Measurements from ENCODE around the gene LRCOL1.

The LRCOL1 gene

DNA sequence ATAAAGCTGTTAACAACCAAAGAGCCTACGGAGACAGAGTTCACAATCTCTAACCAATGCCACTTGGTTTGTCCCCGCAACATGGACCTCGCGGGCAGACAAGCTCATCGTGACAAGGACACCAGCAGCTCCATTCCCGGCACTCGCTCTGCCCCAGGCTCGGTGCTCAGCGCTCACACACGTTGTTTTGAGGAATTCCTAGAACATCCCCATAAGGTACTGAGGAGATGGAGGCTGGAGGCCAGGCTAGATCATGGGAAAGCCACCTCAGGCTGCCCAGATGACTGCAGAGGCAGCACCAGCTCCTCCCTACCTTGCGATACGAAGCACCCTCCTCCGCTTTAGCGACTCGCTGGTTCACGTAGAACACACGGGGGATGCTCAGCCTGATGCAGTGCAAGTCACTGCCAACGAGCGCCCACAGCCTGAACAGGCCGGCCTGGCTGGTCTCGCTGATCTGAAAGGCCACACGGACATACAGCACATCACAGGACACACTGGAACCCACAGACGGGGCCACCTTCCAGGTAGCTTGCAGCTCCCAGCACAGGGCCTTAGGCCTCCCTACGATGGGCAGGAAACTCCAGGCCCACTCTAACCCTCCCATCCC is 38.3 kb upstream of the LRCOL1 start:
- Histone ChIP-seq H3K4me1 (ENCODE audit: control insufficient read depth, insufficient read depth, low read length) (no peaks in the 10 kb centered on the region), H3K36me3 (ENCODE audit: control insufficient read depth in 2 of 2, insufficient read depth in 1 of 2, low read length in 2 of 2) (peaks cover 53 to 91% of the 10 kb centered on the region in 2 experiments), H3K9me3 (ENCODE audit: control insufficient read depth, insufficient read depth, low read depth, low read length) (no peaks in the 10 kb centered on the region), H3K27ac (ENCODE audit: extremely low read depth, low read depth, low read length) (no peak overlapping the region), H3K4me3 (ENCODE audit: low read depth, low read length) (no peak overlapping the region)
- ChIA-PET POLR2A (no interaction called here), CTCF (interaction anchor here (0.8 to 2.0 kb wide), 2 partner anchors 10 to 12 kb away, joined by 8 to 9 read pairs; no protein-coding TSS in a partner anchor)
- TF ChIP-seq, protein P1, sequence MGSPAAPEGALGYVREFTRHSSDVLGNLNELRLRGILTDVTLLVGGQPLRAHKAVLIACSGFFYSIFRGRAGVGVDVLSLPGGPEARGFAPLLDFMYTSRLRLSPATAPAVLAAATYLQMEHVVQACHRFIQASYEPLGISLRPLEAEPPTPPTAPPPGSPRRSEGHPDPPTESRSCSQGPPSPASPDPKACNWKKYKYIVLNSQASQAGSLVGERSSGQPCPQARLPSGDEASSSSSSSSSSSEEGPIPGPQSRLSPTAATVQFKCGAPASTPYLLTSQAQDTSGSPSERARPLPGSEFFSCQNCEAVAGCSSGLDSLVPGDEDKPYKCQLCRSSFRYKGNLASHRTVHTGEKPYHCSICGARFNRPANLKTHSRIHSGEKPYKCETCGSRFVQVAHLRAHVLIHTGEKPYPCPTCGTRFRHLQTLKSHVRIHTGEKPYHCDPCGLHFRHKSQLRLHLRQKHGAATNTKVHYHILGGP (tag by site-specific recombination; IDR thresholded peaks at IDR 0.05): peak; percentile 83
- no peak for TF ChIP-seq KLF16 (tag by site-specific recombination; IDR thresholded peaks at IDR 0.05)
- TF ChIP-seq, protein P2, sequence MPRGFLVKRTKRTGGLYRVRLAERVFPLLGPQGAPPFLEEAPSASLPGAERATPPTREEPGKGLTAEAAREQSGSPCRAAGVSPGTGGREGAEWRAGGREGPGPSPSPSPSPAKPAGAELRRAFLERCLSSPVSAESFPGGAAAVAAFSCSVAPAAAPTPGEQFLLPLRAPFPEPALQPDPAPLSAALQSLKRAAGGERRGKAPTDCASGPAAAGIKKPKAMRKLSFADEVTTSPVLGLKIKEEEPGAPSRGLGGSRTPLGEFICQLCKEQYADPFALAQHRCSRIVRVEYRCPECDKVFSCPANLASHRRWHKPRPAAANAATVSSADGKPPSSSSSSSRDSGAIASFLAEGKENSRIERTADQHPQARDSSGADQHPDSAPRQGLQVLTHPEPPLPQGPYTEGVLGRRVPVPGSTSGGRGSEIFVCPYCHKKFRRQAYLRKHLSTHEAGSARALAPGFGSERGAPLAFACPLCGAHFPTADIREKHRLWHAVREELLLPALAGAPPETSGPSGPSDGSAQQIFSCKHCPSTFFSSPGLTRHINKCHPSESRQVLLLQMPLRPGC (tag by site-specific recombination; IDR thresholded peaks at IDR 0.05): no peak

DNA sequence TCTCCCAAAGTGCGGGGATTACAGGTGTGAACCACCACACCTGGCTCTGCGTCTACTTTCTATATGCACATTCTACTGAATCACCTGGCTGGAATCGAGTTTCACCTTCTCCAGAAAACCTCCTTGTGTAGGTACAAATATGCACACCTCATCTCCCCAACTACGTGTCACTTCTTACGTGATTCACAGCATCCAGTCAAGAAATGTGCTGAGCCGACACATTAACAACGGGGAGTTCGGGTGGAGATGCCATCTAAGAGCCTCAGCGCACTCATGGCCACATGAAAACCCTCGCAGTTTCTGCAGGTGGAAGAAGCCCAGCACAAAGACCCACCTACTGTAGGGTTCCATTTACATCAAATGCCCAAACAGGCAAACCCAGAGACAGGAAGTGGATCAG is 37.5 kb upstream of the LRCOL1 start:
- Histone ChIP-seq H3K36me3 (ENCODE audit: control insufficient read depth in 2 of 2, insufficient read depth in 1 of 2, low read length in 2 of 2) (peaks cover 44 to 91% of the 10 kb centered on the region in 2 experiments), H3K4me1 (ENCODE audit: control insufficient read depth, insufficient read depth, low read length) (no peaks in the 10 kb centered on the region), H3K9me3 (ENCODE audit: control insufficient read depth, insufficient read depth, low read depth, low read length) (no peaks in the 10 kb centered on the region), H3K4me3 (ENCODE audit: low read depth, low read length) (no peak overlapping the region), H3K27ac (ENCODE audit: extremely low read depth, low read depth, low read length) (no peak overlapping the region)
- CTCF ChIA-PET: interaction anchor here (2.0 kb wide), 1 partner anchor 9 kb away, joined by 8 read pairs; no protein-coding TSS in a partner anchor
- TF ChIP-seq, protein P3, sequence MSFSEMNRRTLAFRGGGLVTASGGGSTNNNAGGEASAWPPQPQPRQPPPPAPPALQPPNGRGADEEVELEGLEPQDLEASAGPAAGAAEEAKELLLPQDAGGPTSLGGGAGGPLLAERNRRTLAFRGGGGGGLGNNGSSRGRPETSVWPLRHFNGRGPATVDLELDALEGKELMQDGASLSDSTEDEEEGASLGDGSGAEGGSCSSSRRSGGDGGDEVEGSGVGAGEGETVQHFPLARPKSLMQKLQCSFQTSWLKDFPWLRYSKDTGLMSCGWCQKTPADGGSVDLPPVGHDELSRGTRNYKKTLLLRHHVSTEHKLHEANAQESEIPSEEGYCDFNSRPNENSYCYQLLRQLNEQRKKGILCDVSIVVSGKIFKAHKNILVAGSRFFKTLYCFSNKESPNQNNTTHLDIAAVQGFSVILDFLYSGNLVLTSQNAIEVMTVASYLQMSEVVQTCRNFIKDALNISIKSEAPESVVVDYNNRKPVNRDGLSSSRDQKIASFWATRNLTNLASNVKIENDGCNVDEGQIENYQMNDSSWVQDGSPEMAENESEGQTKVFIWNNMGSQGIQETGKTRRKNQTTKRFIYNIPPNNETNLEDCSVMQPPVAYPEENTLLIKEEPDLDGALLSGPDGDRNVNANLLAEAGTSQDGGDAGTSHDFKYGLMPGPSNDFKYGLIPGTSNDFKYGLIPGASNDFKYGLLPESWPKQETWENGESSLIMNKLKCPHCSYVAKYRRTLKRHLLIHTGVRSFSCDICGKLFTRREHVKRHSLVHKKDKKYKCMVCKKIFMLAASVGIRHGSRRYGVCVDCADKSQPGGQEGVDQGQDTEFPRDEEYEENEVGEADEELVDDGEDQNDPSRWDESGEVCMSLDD (tag by site-specific recombination; IDR thresholded peaks at IDR 0.05): no peak
- POLR2A ChIA-PET: no interaction called here

DNA sequence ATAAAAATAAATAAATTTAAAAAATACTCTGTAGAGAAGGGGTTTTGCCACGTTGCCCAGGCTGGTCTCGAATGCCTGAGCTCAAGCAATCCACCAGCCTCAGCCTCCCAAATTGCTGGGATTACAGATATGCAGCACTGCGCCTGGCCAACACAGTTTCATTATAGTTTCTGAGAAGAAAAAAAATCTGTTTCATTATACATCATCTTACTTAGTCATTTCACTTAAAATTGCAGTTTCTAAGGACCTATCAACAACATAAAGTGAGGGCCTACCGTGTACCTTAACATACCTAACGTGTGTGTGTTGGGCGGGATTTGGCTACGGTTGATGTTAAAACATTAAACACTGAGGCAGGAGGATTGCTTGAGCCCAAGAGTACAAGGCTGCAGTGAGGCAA is 36.5 kb upstream of the LRCOL1 start:
- Histone ChIP-seq H3K9me3 (ENCODE audit: control insufficient read depth, insufficient read depth, low read depth, low read length) (no peaks in the 10 kb centered on the region), H3K27ac (ENCODE audit: extremely low read depth, low read depth, low read length) (no peak overlapping the region), H3K36me3 (ENCODE audit: control insufficient read depth in 2 of 2, insufficient read depth in 1 of 2, low read length in 2 of 2) (peaks cover 34 to 91% of the 10 kb centered on the region in 2 experiments), H3K4me1 (ENCODE audit: control insufficient read depth, insufficient read depth, low read length) (no peaks in the 10 kb centered on the region), H3K4me3 (ENCODE audit: low read depth, low read length) (no peak overlapping the region)
- TF ChIP-seq ZNF121 (tag by site-specific recombination; IDR thresholded peaks at IDR 0.05) (no peak), ZNF560 (tag by site-specific recombination; IDR thresholded peaks at IDR 0.05; ENCODE audit: borderline replicate concordance) (no peak), HOXC10 (CRISPR knock-in tag; IDR thresholded peaks at IDR 0.05) (no peak), KLF10 (tag by site-specific recombination; IDR thresholded peaks at IDR 0.05) (no peak), YY2 (tag by site-specific recombination; IDR thresholded peaks at IDR 0.05) (no peak), ZNF157 (tag by site-specific recombination; IDR thresholded peaks at IDR 0.05) (no peak), ZNF350 (tag by site-specific recombination; IDR thresholded peaks at IDR 0.05) (no peak), KLF8 (tag by site-specific recombination; IDR thresholded peaks at IDR 0.05) (no peak), ZNF629 (tag by site-specific recombination; IDR thresholded peaks at IDR 0.05) (no peak)
- TF ChIP-seq, protein P4, sequence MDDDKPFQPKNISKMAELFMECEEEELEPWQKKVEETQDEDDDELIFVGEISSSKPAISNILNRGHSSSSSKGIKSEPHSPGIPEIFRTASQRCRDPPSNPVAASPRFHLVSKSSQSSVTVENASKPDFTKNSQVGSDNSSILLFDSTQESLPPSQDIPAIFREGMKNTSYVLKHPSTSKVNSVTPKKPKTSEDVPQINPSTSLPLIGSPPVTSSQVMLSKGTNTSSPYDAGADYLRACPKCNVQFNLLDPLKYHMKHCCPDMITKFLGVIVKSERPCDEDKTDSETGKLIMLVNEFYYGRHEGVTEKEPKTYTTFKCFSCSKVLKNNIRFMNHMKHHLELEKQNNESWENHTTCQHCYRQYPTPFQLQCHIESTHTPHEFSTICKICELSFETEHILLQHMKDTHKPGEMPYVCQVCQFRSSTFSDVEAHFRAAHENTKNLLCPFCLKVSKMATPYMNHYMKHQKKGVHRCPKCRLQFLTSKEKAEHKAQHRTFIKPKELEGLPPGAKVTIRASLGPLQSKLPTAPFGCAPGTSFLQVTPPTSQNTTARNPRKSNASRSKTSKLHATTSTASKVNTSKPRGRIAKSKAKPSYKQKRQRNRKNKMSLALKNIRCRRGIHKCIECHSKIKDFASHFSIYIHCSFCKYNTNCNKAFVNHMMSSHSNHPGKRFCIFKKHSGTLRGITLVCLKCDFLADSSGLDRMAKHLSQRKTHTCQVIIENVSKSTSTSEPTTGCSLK (tag by site-specific recombination; IDR thresholded peaks at IDR 0.05): no peak
- TF ChIP-seq, protein P5, sequence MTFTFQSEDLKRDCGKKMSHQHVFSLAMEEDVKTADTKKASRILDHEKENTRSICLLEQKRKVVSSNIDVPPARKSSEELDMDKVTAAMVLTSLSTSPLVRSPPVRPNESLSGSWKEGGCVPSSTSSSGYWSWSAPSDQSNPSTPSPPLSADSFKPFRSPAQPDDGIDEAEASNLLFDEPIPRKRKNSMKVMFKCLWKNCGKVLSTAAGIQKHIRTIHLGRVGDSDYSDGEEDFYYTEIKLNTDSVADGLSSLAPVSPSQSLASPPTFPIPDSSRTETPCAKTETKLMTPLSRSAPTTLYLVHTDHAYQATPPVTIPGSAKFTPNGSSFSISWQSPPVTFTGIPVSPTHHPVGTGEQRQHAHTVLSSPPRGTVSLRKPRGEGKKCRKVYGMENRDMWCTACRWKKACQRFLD (tag by site-specific recombination; IDR thresholded peaks at IDR 0.05): no peak
- TF ChIP-seq, protein P6, sequence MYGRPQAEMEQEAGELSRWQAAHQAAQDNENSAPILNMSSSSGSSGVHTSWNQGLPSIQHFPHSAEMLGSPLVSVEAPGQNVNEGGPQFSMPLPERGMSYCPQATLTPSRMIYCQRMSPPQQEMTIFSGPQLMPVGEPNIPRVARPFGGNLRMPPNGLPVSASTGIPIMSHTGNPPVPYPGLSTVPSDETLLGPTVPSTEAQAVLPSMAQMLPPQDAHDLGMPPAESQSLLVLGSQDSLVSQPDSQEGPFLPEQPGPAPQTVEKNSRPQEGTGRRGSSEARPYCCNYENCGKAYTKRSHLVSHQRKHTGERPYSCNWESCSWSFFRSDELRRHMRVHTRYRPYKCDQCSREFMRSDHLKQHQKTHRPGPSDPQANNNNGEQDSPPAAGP (tag by site-specific recombination; IDR thresholded peaks at IDR 0.05): no peak
- TF ChIP-seq, protein P7, sequence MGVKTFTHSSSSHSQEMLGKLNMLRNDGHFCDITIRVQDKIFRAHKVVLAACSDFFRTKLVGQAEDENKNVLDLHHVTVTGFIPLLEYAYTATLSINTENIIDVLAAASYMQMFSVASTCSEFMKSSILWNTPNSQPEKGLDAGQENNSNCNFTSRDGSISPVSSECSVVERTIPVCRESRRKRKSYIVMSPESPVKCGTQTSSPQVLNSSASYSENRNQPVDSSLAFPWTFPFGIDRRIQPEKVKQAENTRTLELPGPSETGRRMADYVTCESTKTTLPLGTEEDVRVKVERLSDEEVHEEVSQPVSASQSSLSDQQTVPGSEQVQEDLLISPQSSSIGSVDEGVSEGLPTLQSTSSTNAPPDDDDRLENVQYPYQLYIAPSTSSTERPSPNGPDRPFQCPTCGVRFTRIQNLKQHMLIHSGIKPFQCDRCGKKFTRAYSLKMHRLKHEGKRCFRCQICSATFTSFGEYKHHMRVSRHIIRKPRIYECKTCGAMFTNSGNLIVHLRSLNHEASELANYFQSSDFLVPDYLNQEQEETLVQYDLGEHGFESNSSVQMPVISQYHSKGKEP (tag by site-specific recombination; IDR thresholded peaks at IDR 0.05): no peak
- CTCF ChIA-PET: interaction anchor here (0.6 kb wide), 1 partner anchor 31 kb away, joined by 3 read pairs; no protein-coding TSS in a partner anchor
- POLR2A ChIA-PET: no interaction called here
